M059J (cell line): ENCODE results near the gene SLC39A3. TPM values are rescaled to one million over a fixed set of nuclear protein-coding genes. Genes with fewer than 3 reads are reported as not detected.
A peak's percentile ranks its signal among the peaks of the same experiment; 100 is the strongest.

Source experiments
- DNase-seq: peaks from one replicate; pipeline ENCODE4 v3.0.0-alpha.2; 2012; ENCODE audit warnings: low read depth
- total RNA-seq: library from RNA; depleted of rRNA; stranded (reverse); fragments of >200 nt; shearing (Covaris generic); gene quantifications from 2 replicates; pipeline ENCODE4 v1.2.3, GENCODE V29; 2014

SLC39A3 gene
- total RNA-seq, 1 experiment from 2014 or later, result 80.4 TPM

- no peak for DNase-seq
These were observed 7.5 kb upstream of the SLC39A3 start for GRCh38 chr19:2747349-2747748.

GRCh38 chr19:2744113-2744512, 4.3 kb upstream of the SLC39A3 start:
- no peak for DNase-seq

GRCh38 chr19:2743099-2743498, 3.3 kb upstream of the SLC39A3 start:
- DNase-seq, result no peak

- DNase-seq, result no peak
These were observed 468 bp upstream of the SLC39A3 start for GRCh38 chr19:2740314-2740656.

- DNase-seq, result no peak
These were observed 3.1 kb downstream of the SLC39A3 start for GRCh38 chr19:2736550-2737190.

- DNase-seq, result no peak
These were observed 4.4 kb downstream of the SLC39A3 start for GRCh38 chr19:2735374-2735773.

GRCh38 chr19:2734589-2735288, 5.1 kb downstream of the SLC39A3 start:
- no peak for DNase-seq

- DNase-seq, result no peak
These were observed 5.8 kb downstream of the SLC39A3 start for GRCh38 chr19:2733930-2734588.

- DNase-seq, result no peak
These were observed 6.9 kb downstream of the SLC39A3 start for GRCh38 chr19:2732883-2733282.

- DNase-seq, result no peak
These were observed 7.6 kb downstream of the SLC39A3 start for GRCh38 chr19:2732157-2732725.

- DNase-seq, result no peak
These were observed 8.4 kb downstream of the SLC39A3 start for GRCh38 chr19:2731181-2731995.

GRCh38 chr19:2729943-2730818, 9.6 kb downstream of the SLC39A3 start:
- no peak for DNase-seq

GRCh38 chr19:2728783-2729387, 10.9 kb downstream of the SLC39A3 start:
- no peak for DNase-seq

GRCh38 chr19:2727640-2727944, 12.2 kb downstream of the SLC39A3 start:
- DNase-seq, result peak; percentile 57

- DNase-seq, result peak; percentile 66
These were observed 12.7 kb downstream of the SLC39A3 start for GRCh38 chr19:2726904-2727639.

- no peak for DNase-seq
These were observed 13.5 kb downstream of the SLC39A3 start for GRCh38 chr19:2726160-2726855.

GRCh38 chr19:2724148-2724557, 15.7 kb downstream of the SLC39A3 start:
- DNase-seq, result no peak

- DNase-seq, result no peak
These were observed 16.1 kb downstream of the SLC39A3 start for GRCh38 chr19:2723747-2724146.

GRCh38 chr19:2723345-2723715, 16.5 kb downstream of the SLC39A3 start:
- DNase-seq, result no peak
